Medulla oblongata (tissue), 1 donor: ENCODE results near the gene GRID2IP.
"Not testable (repeated sequence)": the region's sequence is repeated elsewhere in the genome, so short reads cannot be mapped to it uniquely, and the experiment has no call there.

Source experiments
- DNase-seq: peaks from one replicate; pipeline ENCODE4 v3.0.0-alpha.2; 2015; ENCODE audit errors: extremely low spot score

The GRID2IP gene

GRCh38 chr7:6487184-6487545 is 64.1 kb downstream of the GRID2IP start:
- no peak for DNase-seq

- no peak for DNase-seq
Measured at GRCh38 chr7:6486438-6487183, 64.7 kb downstream of the GRID2IP start.

- no peak for DNase-seq
Measured at GRCh38 chr7:6482743-6483119, 68.5 kb downstream of the GRID2IP start.

- no peak for DNase-seq
Measured at GRCh38 chr7:6482307-6482706, 69.0 kb downstream of the GRID2IP start.

- DNase-seq, result no peak
Measured at GRCh38 chr7:6481445-6481844, 69.8 kb downstream of the GRID2IP start.

DNA sequence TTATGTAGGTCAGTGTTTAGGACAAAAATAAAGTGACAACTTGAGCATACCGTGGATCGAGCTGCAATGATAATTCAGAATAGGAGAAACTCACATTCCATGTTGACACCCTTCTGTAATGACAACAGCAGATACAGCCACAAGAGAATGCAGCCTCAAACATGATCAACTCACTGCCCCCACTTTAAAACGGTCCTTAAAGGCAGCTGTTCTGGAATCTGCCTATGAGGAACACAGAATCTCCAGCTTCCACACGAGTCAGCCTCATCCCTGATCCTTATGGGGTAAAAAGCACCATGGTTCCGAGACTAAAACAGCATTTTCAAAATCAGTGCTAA is 71.0 kb downstream of the GRID2IP start:
- DNase-seq, result no peak

GRCh38 chr7:6479067-6479466 is 72.2 kb downstream of the GRID2IP start:
- no peak for DNase-seq

GRCh38 chr7:6478186-6478585 is 73.1 kb downstream of the GRID2IP start:
- no peak for DNase-seq

GRCh38 chr7:6477318-6477660 is 74.0 kb downstream of the GRID2IP start:
- no peak for DNase-seq

DNA sequence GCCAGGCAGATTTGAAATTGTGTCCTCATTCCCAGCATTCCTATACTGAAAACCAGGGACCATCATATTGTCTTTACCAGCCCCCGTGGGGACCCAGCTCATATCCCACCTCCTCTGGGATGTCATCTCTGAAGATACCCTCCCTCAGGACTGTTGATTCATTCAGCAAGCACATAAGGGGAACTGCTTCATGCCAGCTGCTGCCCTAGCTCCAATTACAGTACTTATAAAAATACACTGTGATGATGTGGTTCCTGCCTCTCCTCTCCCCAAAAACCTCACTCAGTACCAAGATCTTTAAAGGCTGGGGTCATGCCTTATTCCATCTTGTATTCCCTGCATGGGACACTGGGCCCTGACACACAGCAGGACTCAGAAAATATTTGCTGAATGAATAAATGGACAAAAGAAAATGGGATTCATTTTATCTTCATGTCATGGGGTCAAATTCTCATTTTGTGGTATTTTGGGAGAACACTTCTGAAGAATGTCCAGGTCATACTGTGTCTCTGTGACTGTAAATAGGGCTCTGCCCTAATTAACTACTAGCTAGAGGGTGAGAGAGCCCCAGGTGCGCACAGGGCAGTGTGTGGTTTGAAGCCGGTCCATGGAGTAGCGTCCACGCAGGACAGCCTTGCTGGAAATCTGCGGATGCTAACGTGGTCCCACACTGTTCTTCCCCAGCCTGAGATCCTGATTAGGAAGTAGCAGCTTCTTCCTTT is 74.5 kb downstream of the GRID2IP start:
- DNase-seq, result peak; percentile 26

DNA sequence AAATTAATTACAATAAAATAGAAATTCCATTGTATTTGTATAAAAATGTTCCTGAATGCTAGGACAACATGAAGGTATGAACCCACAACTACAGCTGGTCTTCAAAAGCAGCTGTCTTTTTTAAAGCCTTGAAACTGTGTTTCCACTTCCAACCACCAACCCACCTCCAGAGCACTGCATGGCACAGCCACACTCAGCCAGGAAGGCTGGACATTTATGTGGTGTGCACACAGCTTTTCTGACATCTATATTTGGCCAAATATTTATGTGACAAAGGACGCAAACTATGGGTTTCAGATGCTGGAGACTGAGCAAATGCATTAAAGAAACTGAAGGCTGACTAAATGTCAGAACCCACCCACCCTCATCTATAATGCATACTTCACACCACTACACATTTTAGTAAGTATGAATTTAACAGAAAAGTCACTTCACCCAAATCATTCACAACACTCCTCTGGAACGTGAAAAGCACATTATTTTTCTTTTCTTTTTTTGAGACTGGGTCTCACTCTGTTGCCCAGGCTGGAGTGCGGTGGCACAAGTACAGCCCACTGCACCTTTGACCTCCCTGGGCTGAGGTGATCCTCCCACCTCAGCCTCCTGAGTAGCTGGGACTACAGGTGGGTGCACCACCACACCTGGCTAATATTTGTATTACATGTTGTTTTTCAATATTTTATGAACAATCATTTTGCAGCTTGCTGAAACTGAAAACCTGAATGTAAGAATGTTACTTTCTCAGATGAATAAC is 75.7 kb downstream of the GRID2IP start:
- no peak for DNase-seq

- DNase-seq, result no peak
Measured at GRCh38 chr7:6465862-6466261, 85.4 kb downstream of the GRID2IP start.

GRCh38 chr7:6463609-6464008 is 87.7 kb downstream of the GRID2IP start:
- DNase-seq, result not testable (repeated sequence)

DNA sequence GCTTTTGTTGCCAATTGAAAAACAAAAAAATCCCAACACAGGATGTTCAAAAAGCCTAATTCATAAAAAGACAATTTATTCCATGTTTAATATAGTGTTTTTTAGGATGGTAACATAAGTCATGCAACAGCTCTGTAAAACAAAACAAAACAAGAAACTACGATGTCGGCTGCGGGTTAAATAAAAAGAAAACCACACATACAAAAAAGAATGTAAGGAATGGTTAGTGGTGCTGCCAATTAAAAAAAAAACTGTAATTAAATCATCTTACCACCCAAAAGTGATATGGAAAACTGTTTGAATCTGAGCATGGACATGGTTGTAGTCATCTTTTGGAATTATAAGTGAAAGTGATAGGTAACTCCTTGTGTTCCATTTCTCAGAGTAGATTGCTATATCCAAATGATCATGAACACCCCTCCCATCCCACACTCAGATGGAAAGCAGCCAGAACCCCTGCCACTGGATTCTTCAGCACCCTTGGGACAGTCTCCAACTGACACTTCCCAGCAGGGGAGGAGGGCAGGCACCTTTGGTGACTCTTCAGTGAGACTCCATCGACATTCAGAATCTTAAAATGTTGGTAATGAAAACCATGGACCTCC is 89.2 kb downstream of the GRID2IP start:
- DNase-seq, result no peak

DNA sequence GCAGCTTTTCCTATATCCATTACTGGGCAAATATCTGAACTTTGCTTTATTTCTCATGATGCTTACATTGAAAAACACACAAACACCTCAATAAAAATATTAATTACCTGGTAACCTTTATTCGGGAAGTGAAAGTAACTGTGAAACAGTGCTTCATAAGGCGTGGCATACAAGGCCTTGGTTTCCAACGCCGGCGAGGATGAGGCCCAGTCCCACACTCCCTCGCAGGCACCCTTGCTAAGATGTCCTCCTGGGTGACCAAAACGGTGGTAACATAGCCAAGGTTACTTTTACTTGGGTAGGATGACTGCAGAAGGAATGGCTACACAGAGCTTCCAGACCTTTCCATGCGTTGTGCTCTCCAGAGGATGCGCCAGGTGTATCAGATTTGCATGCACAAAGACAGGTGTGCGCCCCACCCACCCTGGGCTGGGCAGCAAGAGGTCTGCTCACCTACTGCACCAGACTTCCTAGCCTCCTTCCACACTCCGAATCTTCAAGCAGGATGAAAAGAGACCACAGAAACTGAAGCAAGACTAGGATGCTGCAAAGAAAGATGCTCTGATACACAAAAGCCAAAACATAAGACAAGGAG is 90.2 kb downstream of the GRID2IP start:
- DNase-seq, result no peak

- DNase-seq, result no peak
Measured at GRCh38 chr7:6460303-6460702, 91.0 kb downstream of the GRID2IP start.

- DNase-seq, result not testable (repeated sequence)
Measured at GRCh38 chr7:6458676-6459075, 92.6 kb downstream of the GRID2IP start.

DNA sequence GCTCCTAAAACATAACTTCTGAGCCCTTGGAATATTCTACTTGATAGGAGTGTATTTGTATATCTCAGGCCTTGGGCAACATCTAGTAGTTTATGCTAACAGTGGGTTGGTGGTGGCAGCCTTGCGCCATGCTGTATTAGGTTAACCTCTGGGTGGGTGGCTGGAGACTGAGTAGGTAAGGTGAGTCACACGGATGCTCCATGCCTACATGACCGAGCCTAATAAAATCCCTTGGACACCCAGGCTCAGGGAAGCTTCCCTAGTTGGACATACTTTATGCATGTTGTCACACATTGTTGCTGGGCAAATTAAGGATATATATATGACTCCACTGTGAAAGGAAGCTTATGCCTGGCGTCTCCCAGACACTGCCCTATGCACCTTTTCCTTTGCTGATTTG is 97.5 kb downstream of the GRID2IP start:
- DNase-seq, result no peak

- no peak for DNase-seq
Measured at GRCh38 chr7:6451224-6451705, 100.0 kb downstream of the GRID2IP start.

DNA sequence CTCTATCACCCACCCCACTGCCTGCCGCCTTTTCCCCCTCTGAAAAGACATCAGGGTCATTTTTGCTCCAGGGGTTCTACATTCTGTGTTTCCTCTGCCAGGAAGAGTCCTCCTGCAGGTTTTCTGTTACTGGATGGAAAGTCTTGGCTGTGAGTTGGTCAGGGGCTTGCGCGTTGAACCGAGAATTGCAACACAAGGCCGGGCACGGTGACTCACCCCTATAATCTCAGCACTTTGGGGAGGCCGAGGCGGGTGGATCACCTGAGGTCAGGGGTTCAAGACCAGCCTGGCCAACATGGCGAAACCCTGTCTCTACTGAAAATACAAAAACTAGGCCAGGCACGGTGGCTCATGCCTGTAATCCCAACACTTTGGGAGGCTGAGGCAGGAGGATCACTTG is 100.7 kb downstream of the GRID2IP start:
- DNase-seq, result not testable (repeated sequence)

DNA sequence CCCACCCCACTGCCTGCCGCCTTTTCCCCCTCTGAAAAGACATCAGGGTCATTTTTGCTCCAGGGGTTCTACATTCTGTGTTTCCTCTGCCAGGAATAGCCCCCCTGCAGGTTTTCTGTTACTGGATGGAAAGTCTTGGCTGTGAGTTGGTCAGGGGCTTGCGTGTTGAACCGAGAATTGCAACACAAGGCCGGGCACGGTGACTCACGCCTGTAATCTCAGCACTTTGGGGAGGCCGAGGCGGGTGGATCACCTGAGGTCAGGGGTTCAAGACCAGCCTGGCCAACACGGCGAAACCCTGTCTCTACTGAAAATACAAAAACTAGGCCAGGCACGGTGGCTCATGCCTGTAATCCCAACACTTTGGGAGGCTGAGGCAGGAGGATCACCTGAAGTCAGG is 101.4 kb downstream of the GRID2IP start:
- not testable (repeated sequence) for DNase-seq

- no peak for DNase-seq
Measured at GRCh38 chr7:6448943-6449543, 102.2 kb downstream of the GRID2IP start.
